ENCODE results near the gene EPHA4. TPM values are rescaled to one million over a fixed set of nuclear protein-coding genes. Genes with fewer than 3 reads are reported as not detected.

EPHA4 gene
- polyA plus RNA-seq, 1 donor, result 4.9 TPM

GRCh38 chr2:221380686-221381085 is 191.4 kb downstream of the EPHA4 start:
- Histone ChIP-seq H3K4me3 (ENCODE audit: low read length) (no peak overlapping the region), H3K4me1 (ENCODE audit: control insufficient read depth, insufficient read depth, low read length) (no peaks in the 10 kb centered on the region), H3K36me3 (ENCODE audit: control insufficient read depth, insufficient read depth, low read length) (no peaks in the 10 kb centered on the region), H3K27ac (ENCODE audit: low read length) (no peak overlapping the region), H3K27me3 (ENCODE audit: control insufficient read depth, insufficient read depth, low read length) (no peaks in the 10 kb centered on the region), H3K9me3 (ENCODE audit: control insufficient read depth, low read depth, low read length) (no peaks in the 10 kb centered on the region)
- DNase-seq, result no peak

GRCh38 chr2:221380062-221380461 is 192.0 kb downstream of the EPHA4 start:
- no CpG with 5 or more reads among the region's 5 CpGs for WGBS (ENCODE audit: insufficient coverage, low lambda C conversion rate)
- Histone ChIP-seq H3K4me3 (ENCODE audit: low read length) (no peak overlapping the region), H3K27me3 (ENCODE audit: control insufficient read depth, insufficient read depth, low read length) (no peaks in the 10 kb centered on the region), H3K9me3 (ENCODE audit: control insufficient read depth, low read depth, low read length) (no peaks in the 10 kb centered on the region), H3K4me1 (ENCODE audit: control insufficient read depth, insufficient read depth, low read length) (no peaks in the 10 kb centered on the region), H3K27ac (ENCODE audit: low read length) (no peak overlapping the region), H3K36me3 (ENCODE audit: control insufficient read depth, insufficient read depth, low read length) (no peaks in the 10 kb centered on the region)
- no peak for DNase-seq

- no peak overlapping the region for H3K4me3 ChIP-seq (ENCODE audit: low read length)
- H3K27ac ChIP-seq (ENCODE audit: low read length), result no peak overlapping the region
- H3K9me3 ChIP-seq (ENCODE audit: control insufficient read depth, low read depth, low read length), result no peaks in the 10 kb centered on the region
- H3K27me3 ChIP-seq (ENCODE audit: control insufficient read depth, insufficient read depth, low read length), result peaks cover 5% of the 10 kb centered on the region
- no peaks in the 10 kb centered on the region for H3K36me3 ChIP-seq (ENCODE audit: control insufficient read depth, insufficient read depth, low read length)
- 80% methylated on average over 2 of the region's 2 CpGs for WGBS (ENCODE audit: insufficient coverage, low lambda C conversion rate)
- no peaks in the 10 kb centered on the region for H3K4me1 ChIP-seq (ENCODE audit: control insufficient read depth, insufficient read depth, low read length)
- DNase-seq, result no peak
Observed at GRCh38 chr2:221377597-221377996, 194.5 kb downstream of the EPHA4 start.

- no peaks in the 10 kb centered on the region for H3K36me3 ChIP-seq (ENCODE audit: control insufficient read depth, insufficient read depth, low read length)
- no peak overlapping the region for H3K27ac ChIP-seq (ENCODE audit: low read length)
- no peak for DNase-seq
- peaks cover 8% of the 10 kb centered on the region for H3K27me3 ChIP-seq (ENCODE audit: control insufficient read depth, insufficient read depth, low read length)
- H3K9me3 ChIP-seq (ENCODE audit: control insufficient read depth, low read depth, low read length), result no peaks in the 10 kb centered on the region
- no peak overlapping the region for H3K4me3 ChIP-seq (ENCODE audit: low read length)
- no CpG with 5 or more reads among the region's 2 CpGs for WGBS (ENCODE audit: insufficient coverage, low lambda C conversion rate)
- H3K4me1 ChIP-seq (ENCODE audit: control insufficient read depth, insufficient read depth, low read length), result no peaks in the 10 kb centered on the region
Observed at GRCh38 chr2:221377066-221377465, 195.0 kb downstream of the EPHA4 start.

- no peaks in the 10 kb centered on the region for H3K9me3 ChIP-seq (ENCODE audit: control insufficient read depth, low read depth, low read length)
- no peaks in the 10 kb centered on the region for H3K36me3 ChIP-seq (ENCODE audit: control insufficient read depth, insufficient read depth, low read length)
- DNase-seq, result no peak
- H3K4me1 ChIP-seq (ENCODE audit: control insufficient read depth, insufficient read depth, low read length), result no peaks in the 10 kb centered on the region
- peaks cover 13% of the 10 kb centered on the region for H3K27me3 ChIP-seq (ENCODE audit: control insufficient read depth, insufficient read depth, low read length)
- H3K4me3 ChIP-seq (ENCODE audit: low read length), result no peak overlapping the region
- 100% methylated on average over 1 of the region's 9 CpGs for WGBS (ENCODE audit: insufficient coverage, low lambda C conversion rate)
- no peak overlapping the region for H3K27ac ChIP-seq (ENCODE audit: low read length)
Observed at GRCh38 chr2:221374234-221374633, 197.9 kb downstream of the EPHA4 start.

GRCh38 chr2:221372907-221373306 is 199.2 kb downstream of the EPHA4 start:
- Histone ChIP-seq H3K4me3 (ENCODE audit: low read length) (no peak overlapping the region), H3K36me3 (ENCODE audit: control insufficient read depth, insufficient read depth, low read length) (no peaks in the 10 kb centered on the region), H3K9me3 (ENCODE audit: control insufficient read depth, low read depth, low read length) (no peaks in the 10 kb centered on the region), H3K4me1 (ENCODE audit: control insufficient read depth, insufficient read depth, low read length) (no peaks in the 10 kb centered on the region), H3K27ac (ENCODE audit: low read length) (no peak overlapping the region), H3K27me3 (ENCODE audit: control insufficient read depth, insufficient read depth, low read length) (peaks cover 13% of the 10 kb centered on the region)
- WGBS (ENCODE audit: insufficient coverage, low lambda C conversion rate), result 67% methylated on average over 5 of the region's 7 CpGs
- DNase-seq, result no peak

GRCh38 chr2:221372159-221372884 is 199.8 kb downstream of the EPHA4 start:
- Histone ChIP-seq H3K27me3 (ENCODE audit: control insufficient read depth, insufficient read depth, low read length) (peaks cover 13% of the 10 kb centered on the region), H3K27ac (ENCODE audit: low read length) (no peak overlapping the region), H3K4me1 (ENCODE audit: control insufficient read depth, insufficient read depth, low read length) (no peaks in the 10 kb centered on the region), H3K4me3 (ENCODE audit: low read length) (no peak overlapping the region), H3K9me3 (ENCODE audit: control insufficient read depth, low read depth, low read length) (no peaks in the 10 kb centered on the region), H3K36me3 (ENCODE audit: control insufficient read depth, insufficient read depth, low read length) (no peaks in the 10 kb centered on the region)
- WGBS (ENCODE audit: insufficient coverage, low lambda C conversion rate), result 83% methylated on average over 2 of the region's 9 CpGs
- no peak for DNase-seq

- no peaks in the 10 kb centered on the region for H3K36me3 ChIP-seq (ENCODE audit: control insufficient read depth, insufficient read depth, low read length)
- WGBS (ENCODE audit: insufficient coverage, low lambda C conversion rate), result no CpG with 5 or more reads among the region's 6 CpGs
- H3K4me3 ChIP-seq (ENCODE audit: low read length), result no peak overlapping the region
- no peak for DNase-seq
- no peaks in the 10 kb centered on the region for H3K4me1 ChIP-seq (ENCODE audit: control insufficient read depth, insufficient read depth, low read length)
- no peak overlapping the region for H3K27ac ChIP-seq (ENCODE audit: low read length)
- peaks cover 13% of the 10 kb centered on the region for H3K27me3 ChIP-seq (ENCODE audit: control insufficient read depth, insufficient read depth, low read length)
- no peaks in the 10 kb centered on the region for H3K9me3 ChIP-seq (ENCODE audit: control insufficient read depth, low read depth, low read length)
Observed at GRCh38 chr2:221371347-221371746, 200.8 kb downstream of the EPHA4 start.

GRCh38 chr2:221370857-221371211 is 201.3 kb downstream of the EPHA4 start:
- WGBS (ENCODE audit: insufficient coverage, low lambda C conversion rate), result 54% methylated on average over 2 of the region's 6 CpGs
- Histone ChIP-seq H3K27me3 (ENCODE audit: control insufficient read depth, insufficient read depth, low read length) (peaks cover 13% of the 10 kb centered on the region), H3K36me3 (ENCODE audit: control insufficient read depth, insufficient read depth, low read length) (no peaks in the 10 kb centered on the region), H3K4me1 (ENCODE audit: control insufficient read depth, insufficient read depth, low read length) (no peaks in the 10 kb centered on the region), H3K4me3 (ENCODE audit: low read length) (no peak overlapping the region), H3K9me3 (ENCODE audit: control insufficient read depth, low read depth, low read length) (no peaks in the 10 kb centered on the region), H3K27ac (ENCODE audit: low read length) (no peak overlapping the region)
- DNase-seq, result no peak

GRCh38 chr2:221370076-221370856 is 201.8 kb downstream of the EPHA4 start:
- Histone ChIP-seq H3K4me1 (ENCODE audit: control insufficient read depth, insufficient read depth, low read length) (no peaks in the 10 kb centered on the region), H3K9me3 (ENCODE audit: control insufficient read depth, low read depth, low read length) (no peaks in the 10 kb centered on the region), H3K27ac (ENCODE audit: low read length) (no peak overlapping the region), H3K36me3 (ENCODE audit: control insufficient read depth, insufficient read depth, low read length) (no peaks in the 10 kb centered on the region), H3K4me3 (ENCODE audit: low read length) (no peak overlapping the region), H3K27me3 (ENCODE audit: control insufficient read depth, insufficient read depth, low read length) (peaks cover 13% of the 10 kb centered on the region)
- WGBS (ENCODE audit: insufficient coverage, low lambda C conversion rate), result 75% methylated on average over 2 of the region's 9 CpGs
- DNase-seq, result no peak
